Raji (cell line): ENCODE measurements around the gene ULK4.

Experiments used
- POLR2A ChIP-seq: IDR thresholded peaks from 2 replicates; pipeline ENCODE4 v1.6.1; 2011; ENCODE audit warnings: low read depth, low read length, control low read depth; ENCODE audit not compliant: insufficient read depth

The ULK4 gene

DNA sequence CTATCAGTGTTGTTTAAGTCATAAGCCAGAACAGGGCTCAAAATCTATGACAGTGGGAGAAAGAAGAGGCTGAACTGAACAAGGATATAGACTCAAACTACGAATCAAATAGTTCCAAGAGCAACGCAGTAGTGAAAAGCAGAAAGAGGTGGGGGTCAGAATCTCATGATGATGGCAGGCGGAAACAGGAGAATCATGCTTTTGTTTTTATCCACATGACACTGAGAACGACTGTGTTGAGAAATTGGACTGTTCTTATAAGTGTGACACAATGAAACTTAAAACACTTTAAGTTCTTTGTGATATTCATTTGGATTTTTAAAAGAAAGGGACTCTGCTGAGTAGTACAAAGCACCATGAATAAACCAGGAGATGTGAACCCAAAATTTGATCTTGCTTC is 309.4 kb downstream of the ULK4 start:
- TF ChIP-seq POLR2A: no peak

DNA sequence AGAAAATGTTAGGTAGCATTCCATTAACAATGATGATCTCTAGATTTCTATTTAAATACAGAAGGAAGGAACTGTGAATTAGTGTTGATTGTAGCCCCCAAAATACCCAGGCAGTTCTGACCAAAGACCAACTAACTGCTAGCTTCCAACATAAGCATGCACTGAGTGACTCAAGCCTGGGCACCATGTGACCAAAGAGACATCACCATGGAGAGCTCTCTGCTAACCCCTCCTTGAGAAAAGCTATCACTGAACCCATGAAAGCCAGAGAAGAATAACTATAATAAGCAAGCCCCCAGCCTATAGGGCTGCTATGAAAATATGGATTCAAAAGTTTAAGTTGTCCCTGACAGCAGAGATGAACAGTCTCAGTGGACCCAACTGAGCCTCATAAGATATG is 310.2 kb downstream of the ULK4 start:
- no peak for TF ChIP-seq POLR2A

DNA sequence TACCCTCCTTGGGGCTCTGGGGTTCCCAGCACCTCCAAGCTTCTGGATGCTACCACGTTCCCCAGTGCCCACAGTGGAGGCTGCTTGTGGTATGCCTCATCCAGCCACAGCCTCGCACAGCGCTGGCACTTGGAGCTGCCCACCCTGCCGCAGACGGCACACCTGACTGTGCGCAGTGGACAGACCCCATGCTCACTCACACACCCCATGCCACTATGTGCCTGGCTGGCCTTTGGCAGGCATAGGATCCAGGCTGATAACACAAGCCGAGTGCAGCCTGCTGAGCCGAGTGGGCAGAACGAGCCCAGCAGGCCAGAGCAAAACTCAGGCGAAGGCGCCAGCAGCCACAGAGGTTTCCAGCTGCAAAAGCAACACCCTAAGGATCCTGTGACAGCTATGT is 311.5 kb downstream of the ULK4 start:
- no peak for TF ChIP-seq POLR2A

DNA sequence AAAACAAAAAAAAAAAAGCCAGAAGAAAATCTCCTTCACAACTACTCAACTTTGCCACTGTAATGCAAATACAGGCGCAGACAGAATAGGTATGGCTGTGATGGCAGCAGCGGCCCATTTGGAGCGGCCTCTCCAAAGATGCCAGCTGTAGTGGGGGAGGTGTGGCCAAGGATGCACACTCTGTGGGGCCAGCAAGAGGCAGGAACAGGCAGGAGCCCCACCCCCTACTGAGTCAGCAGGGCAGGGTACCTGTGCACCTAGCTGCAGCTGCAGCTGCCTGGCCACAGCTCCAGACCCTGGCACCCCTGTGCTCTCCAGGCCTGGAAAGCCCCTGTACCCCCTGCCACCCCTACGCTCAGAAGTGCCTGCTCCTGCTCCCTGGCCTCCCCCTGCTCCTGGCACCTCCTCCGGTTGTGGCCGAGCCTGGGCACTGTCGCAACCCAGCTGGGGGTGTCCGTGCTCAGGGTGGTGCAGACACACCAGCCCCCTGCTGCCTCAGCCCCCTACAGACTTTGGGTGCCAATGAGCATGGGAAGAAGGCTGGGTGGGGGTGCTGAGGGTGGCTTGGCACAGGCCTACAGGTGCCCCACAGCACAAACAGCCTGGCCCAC is 312.7 kb downstream of the ULK4 start:
- no peak for TF ChIP-seq POLR2A

DNA sequence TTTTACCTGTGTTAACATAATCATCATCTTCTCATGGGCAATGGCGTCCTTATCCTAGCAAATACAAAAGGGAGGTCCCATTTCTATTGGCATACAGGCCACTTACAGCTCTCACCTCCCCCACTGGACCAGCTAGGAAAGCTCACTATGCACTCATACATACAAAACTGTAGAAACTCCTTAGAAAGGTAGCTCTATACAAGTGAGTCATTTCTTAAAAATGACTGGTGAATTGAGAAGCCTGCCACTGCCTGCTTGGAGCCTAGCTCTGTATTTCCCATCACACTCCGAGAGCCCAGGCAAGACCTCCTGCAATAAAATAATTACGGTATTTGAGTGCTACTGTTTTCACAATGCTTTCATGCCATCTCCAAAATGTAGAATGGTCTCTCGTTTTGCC is 321.8 kb downstream of the ULK4 start:
- no peak for TF ChIP-seq POLR2A

DNA sequence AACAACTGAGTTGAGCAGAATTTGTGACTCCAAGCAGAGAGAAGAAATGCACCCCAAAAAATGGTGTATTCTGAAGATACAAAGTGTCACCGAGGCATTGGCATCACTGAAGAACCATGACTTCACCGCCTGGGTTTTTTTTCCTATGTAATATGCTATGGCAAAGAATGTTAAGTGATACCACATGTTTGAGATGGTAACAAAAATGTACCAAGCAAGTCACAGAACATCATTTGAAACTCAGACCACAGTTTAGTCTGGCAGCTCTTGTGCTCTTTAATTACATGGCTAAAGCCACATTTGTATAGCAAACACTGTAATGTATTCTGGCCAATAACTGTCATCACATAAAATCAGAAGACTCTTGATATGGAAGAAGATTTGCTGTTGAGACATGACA is 323.5 kb downstream of the ULK4 start:
- no peak for TF ChIP-seq POLR2A

DNA sequence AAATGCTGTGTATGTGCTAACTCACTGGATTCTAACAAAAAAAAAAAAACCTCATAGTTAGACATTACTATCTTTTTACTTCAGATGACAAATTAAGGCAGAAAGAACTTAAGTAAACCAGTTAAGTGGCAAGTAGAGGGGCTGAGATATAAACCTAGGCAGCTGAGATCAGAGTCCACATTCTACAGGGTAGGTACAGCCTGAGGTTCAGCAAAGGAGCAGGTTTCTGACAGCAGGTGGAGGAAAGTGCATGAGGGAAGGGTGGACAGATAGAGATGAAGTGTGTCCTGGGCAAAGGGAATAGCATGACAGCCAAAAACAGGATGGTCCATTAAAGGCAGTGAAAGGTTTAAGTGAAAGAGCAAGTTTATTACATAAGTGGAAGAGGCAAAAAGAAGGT is 329.2 kb downstream of the ULK4 start:
- TF ChIP-seq POLR2A: no peak

DNA sequence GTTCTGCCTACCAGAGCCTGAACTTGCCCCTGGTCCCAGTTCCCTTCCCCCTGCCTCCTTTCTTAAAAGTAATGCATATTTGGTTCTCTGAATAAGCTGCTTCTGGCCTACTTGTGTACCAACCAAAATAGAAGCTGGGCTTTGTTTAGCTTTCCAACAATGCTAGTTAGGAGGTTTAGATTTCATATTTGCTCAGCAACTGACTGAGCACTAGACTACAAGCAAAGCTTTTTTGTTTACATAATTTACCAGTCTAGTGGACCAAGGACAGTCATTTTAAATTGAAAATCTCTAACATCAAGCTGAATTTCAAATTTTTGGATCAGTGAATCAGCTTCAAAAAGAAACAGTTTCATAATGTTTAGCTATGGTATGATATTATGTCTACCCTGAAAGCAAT is 331.2 kb downstream of the ULK4 start:
- TF ChIP-seq POLR2A: no peak

DNA sequence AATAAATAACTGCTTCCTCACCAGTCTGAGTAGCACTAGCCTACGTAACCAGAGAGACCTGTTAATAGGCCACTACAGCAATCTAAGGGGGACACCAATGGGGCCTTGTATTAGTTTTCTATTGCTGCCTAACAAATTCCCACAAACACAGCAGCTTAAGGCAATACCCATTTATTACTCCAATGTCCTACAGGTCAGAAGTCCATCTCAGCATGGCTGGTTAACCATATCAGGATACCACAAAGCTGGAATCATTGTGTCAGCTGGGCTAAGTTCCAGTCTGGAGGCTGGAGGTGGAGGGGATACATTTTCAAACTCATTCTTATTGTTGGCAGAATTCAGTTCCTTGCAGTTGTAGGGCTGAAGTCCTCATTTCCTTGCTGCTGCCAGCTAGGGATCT is 331.9 kb downstream of the ULK4 start:
- no peak for TF ChIP-seq POLR2A

DNA sequence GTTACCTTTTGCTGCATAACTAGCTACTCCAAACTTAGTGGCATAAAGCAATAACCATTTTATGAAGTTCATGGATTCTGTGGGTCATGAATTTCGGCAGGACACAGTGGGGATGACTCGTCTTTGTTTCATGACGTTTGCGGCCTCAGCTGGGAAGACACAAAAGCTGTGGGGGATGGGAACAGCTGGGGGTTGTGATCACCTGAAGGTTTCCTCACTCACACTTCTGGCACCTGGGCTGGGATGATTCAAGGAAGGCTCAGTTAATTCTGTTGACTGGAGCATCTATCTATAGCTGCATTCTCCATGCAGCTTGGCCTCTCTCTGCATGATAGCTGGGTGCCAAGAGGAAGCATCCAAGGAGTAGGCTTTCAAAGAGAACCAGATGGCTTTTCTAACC is 332.8 kb downstream of the ULK4 start:
- TF ChIP-seq POLR2A: no peak

DNA sequence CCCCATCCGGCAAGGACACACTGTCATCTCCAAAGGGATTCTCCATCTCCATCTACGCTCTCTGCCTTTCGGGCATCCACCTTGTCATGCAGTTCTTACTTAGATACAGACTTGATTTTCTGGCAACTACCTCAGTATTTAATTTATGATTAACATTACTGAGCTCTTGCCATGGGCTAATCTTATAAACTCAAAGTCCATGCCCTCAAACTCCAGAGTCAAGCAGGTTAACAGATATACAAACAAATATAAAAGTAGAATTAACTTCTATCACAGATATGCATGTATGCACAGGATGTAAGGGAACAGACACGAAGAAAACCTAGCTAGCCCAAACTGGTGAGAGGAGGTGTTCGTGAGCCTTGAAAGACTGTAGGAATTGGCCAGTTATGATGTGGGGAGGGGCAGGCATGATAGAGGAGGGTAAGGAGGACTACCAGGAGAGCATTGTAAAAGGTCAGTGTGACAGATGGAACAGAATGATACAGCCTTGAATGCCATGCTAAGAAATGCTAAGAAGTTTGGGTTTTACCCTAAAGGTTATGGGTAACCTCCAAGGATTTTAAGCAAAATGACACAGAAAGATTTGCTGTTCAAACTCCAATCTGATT is 334.3 kb downstream of the ULK4 start:
- no peak for TF ChIP-seq POLR2A

DNA sequence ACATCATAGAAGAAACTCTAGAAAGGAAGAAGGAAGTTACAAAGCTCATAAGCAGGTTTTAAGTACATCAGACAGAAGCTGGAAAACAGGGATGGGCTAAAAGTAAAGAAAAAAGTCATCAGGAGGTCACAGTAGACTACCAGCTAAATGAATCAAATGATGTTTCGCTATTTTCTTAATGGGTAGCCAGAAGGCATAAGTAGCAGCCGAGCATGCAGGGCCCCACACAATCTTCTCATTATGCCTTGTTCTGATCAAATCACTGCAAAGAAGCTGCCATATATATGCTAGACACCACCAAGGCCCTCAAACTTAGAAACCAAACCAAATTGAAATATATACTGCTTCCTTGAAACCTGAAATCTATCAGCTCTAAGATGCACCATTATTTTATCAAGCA is 349.1 kb downstream of the ULK4 start:
- TF ChIP-seq POLR2A: no peak

DNA sequence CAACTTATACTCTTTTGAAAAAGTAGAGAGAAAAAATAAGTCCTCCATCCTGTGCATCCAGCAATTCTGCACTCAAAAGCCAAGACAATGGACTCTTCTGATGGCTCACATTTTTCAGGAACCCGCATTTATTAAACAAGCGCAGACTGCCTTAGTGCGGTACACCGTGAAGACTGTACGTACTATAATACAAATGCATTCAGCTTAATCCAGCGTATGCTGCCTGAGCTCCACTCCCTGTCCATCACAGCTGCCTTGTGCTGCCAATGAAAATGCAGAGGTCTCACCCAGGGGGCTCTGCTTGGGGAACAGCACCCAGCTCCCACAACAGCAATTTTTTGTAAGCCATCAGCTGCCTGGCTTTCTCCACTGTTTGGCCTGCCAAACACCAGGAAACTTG is 350.9 kb downstream of the ULK4 start:
- TF ChIP-seq POLR2A: no peak

DNA sequence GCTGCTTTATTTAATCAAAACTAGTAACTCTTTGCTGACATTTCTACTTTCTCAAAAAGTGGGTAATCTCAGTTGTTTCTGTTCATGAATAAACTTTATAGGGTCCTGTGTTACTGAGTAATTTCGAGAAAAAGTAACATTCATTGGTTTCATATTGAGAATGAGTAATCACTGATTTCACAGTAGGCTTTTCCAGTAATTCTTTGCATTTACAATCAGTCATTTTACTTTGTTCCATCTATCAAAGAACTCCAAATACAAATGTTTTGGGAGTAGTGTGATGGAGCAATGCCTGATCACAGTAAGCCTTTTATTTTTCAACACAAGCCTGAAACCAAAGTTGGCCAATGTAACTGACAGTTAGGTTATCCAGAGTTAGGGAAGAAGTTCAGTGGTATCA is 353.6 kb downstream of the ULK4 start:
- no peak for TF ChIP-seq POLR2A

DNA sequence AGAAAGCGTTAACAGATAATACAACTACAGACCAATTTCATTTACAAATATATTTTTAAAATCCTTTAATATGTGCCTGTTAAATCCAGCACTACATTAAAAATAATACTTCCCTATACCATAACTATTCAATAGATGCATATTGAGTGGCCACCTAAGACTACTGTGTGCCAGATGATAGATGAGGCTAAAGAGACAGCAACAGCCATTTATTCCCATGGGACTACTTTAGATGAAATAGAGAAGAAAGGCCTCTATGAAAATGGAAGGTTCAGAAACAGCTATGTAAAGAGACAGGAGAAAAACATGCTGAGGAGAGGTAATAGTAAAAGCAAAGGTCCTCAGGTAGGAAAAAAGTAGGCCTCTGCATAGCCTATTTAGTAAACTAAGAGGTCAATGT is 358.1 kb downstream of the ULK4 start:
- no peak for TF ChIP-seq POLR2A

DNA sequence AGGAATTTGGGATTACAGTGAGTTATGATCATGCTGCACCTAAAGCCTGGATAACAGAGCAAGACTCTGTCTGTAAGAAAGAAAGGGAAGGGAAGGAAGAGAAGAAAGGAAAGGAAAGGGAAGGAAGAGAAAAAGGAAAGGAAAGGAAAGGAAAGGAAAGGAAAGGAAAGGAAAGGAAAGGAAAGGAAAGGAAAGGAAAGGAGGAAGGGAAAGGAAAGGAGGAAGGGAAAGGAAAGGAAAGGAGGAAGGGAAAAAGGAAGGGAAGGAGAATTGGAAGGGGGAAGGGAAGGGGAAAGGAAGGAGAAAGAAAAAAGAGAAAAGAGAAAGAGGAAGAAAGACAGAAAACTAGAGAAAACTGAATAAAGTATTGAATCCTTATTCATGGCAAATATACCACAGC is 359.8 kb downstream of the ULK4 start:
- TF ChIP-seq POLR2A: no peak

DNA sequence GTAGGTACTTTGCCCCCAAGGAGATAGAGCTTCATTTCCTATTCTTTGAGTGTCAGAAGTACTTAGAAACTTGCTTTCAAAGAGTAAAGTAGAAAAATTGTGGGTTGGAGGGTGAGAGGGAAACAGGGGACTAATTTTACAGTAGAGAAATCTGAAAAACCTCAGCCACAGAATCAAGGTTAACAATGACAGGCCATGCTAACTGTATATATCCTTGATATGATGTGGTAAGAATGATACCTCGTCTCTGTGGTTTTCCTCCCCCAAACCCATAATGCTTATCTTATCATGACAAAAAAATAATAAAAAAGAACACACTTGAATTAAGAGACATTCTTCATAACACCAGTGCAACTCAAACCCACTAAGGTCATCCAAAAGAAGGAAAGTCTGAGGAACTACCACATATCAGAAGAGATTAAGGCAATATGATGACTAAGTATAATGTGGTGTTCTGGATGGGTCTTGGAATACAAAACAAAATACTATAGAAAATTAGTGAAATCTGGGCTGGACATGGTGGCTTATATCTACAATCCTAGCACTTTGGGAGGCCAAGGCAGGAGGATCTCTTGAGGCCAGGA is 360.4 kb downstream of the ULK4 start:
- no peak for TF ChIP-seq POLR2A

DNA sequence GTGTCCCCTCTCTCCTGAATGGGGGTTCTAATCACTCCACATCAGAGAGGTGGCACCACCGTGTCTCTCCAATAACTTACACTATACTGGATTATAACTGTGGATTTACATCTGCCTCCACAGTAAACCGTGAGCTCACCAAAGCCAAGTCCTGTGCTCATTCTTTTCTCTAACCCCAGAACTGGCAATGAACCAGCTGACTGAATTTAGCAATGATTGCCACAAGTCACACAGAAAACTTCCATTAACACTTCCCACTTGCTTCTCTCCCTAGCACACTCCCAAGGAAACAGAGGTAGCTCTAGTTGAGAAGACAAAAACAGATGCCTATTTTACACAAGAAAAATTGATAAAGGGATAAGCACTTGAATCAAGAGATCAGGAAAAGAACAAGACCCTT is 361.3 kb downstream of the ULK4 start:
- no peak for TF ChIP-seq POLR2A

DNA sequence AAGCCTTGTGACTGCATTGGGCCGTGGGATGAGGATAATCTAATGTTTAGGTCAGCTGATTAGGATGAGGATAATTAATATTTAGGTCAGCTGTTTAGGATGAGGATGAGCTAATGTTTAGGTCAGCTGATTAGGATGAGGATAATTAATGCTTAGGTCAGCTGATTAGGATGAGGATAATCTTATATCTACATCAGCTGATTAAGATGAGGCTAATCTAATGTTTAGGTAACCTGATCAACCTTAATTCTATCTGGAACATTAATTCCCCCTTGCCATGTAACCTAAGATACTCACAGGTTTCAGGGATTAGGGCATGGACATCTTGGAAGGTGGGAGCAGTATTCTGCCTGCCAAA is 362.8 kb downstream of the ULK4 start:
- TF ChIP-seq POLR2A: no peak
